Activated CD4-positive, alpha-beta T cell treated with anti-CD3 and anti-CD28 coated beads, Interleukin-2, amount 50 U/mL, for 1 hour (primary cell): Measurements from ENCODE around the gene FLG2.
"Not testable (repeated sequence)": the region's sequence is repeated elsewhere in the genome, so short reads cannot be mapped to it uniquely, and the experiment has no call there.

Experiments used
- DNase-seq: peaks from one replicate; pipeline ENCODE4 v3.0.0-alpha.2; 2020

FLG2 gene

DNA sequence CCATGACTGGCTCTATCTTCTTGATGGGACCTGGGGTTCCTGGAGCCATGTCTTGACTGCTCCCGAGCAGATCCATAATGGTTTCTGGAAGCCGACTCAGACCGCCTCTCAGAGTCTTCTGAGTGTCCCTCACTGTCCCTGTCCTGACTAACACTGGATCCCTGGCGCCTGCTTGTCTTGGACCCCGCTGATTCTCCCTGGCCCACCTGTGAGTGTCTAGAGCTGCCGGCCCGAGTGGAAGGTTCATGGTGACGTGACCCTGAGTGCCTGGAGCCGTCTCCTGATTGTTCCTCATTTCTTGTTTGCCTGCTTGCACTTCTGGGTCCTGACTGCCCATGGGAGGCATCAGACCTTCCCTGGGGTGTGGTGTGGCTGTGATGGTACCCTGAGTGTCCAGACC is 49.9 kb downstream of the FLG2 start:
- no peak for DNase-seq

DNA sequence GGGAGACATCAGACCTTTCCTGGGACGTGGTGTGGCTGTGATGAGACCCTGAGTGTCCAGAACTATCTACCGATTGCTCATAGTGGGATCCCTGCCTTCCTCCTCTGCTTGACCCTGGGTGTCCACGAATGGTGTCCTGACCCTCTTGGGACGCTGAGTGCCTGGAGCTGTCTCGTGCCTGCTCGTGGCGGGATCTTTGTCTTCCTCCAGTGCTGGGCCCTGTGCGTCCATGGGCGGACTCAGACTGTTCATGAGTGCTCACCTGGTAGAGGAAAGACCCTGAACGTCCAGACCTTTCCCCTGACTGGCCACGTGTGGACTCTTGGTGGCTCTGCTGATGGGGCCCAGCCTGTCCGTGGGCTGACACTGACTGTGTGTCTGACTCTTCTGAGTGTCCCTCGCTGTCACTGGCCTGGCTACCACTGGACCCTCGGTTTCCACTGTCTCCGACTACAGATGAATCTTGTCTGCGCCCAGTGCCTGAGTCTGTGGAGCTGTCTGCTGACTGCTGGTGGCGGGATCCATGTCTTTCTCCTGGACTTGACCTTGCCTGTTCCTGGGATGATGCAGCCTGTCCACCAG is 50.4 kb downstream of the FLG2 start:
- not testable (repeated sequence) for DNase-seq

- DNase-seq = not testable (repeated sequence)
These were observed 51.0 kb downstream of the FLG2 start for GRCh38 chr1:152308758-152309157.

- not testable (repeated sequence) for DNase-seq
These were observed 51.8 kb downstream of the FLG2 start for GRCh38 chr1:152307970-152308369.

- not testable (repeated sequence) for DNase-seq
These were observed 53.7 kb downstream of the FLG2 start for GRCh38 chr1:152306123-152306522.

DNA sequence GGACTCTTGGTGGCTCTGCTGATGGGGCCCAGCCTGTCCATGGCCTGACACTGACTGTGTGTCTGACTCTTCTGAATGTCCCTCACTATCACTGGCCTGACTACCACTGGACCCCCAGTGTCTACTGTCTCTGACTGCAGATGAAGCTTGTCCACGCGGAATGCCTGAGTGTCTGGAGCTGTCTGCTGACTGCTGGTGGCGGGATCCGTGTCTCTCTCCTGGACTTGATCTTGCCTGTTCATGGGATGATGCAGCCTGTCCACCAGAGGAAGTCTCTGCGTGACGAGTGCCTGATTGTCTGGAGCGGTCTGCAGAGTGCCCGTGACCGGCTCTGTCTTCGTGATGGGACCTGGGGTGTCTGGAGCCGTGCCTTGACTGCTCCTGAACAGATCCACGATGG is 55.0 kb downstream of the FLG2 start:
- DNase-seq = not testable (repeated sequence)

GRCh38 chr1:152303139-152303872 is 56.5 kb downstream of the FLG2 start:
- DNase-seq = not testable (repeated sequence)
